Measurements from ENCODE around the gene NUAK2. TPM values are rescaled to one million over a fixed set of nuclear protein-coding genes. Genes with fewer than 3 reads are reported as not detected.
"Not testable (repeated sequence)": the region's sequence is repeated elsewhere in the genome, so short reads cannot be mapped to it uniquely, and the experiment has no call there.

NUAK2 gene
- total RNA-seq, 2 experiments from 2014 or later, result 5.3 to 9.1 TPM

DNA sequence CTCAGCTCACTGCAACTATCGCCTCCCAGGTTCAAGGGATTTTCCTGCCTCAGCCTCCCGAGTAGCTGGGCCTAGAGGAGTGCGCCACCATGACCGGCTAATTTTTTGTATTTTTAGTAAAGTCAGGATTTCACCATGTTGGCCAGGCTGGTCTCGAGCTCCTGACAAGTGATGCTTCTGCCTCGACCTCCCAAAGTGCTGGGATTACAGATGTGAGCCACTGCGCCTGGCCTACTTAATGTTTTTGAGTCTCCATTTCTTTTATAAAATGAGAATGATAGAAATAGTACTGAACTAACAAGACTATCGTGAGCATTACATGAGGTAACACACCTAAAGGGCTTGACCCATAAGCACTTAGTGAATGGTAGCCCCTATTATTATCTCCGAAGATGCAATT lies 21.4 kb downstream of the NUAK2 start:
- Histone ChIP-seq H3K9me2 (ENCODE audit: insufficient read depth, low read length) (no peaks in the 10 kb centered on the region), H3K4me2 (ENCODE audit: low read length) (peak overlapping the region; percentile 82), H3K36me3 (ENCODE audit: insufficient read depth, low read length) (peaks cover 31% of the 10 kb centered on the region), H3K9me3 (ENCODE audit: low read length) (no peaks in the 10 kb centered on the region), H3K4me1 (ENCODE audit: insufficient read depth, low read length, poor library complexity, severe bottlenecking) (peaks cover 62% of the 10 kb centered on the region), H4K20me1 (ENCODE audit: insufficient read depth, low read length) (no peaks in the 10 kb centered on the region), H3K4me3 (ENCODE audit: low read depth, low read length, poor library complexity, severe bottlenecking) (peak overlapping the region; percentile 48), H3K79me2 (ENCODE audit: insufficient read depth, low read depth, low read length) (no peaks in the 10 kb centered on the region), H3K27ac (ENCODE audit: low read depth, low read length, poor library complexity, severe bottlenecking) (peak overlapping the region; percentile 89), H2AFZ (ENCODE audit: low read length) (peak overlapping the region; percentile 71; the same call in 1 of the 2 replicates)
- BruUV-seq (replicated peaks), result no TSS peak
- ChIA-PET CTCF (ENCODE audit: unreplicated experiment) (interaction anchor here (1.0 to 1.6 kb wide), 2 partner anchors 15 to 25 kb away, joined by 4 to 5 read pairs; no protein-coding TSS in a partner anchor), POLR2A (interaction anchor here (0.6 to 6.7 kb wide), 7 partner anchors 8 to 129 kb away, joined by 3 to 68 read pairs (median 4); no protein-coding TSS in a partner anchor)
- TF ChIP-seq, protein P1, sequence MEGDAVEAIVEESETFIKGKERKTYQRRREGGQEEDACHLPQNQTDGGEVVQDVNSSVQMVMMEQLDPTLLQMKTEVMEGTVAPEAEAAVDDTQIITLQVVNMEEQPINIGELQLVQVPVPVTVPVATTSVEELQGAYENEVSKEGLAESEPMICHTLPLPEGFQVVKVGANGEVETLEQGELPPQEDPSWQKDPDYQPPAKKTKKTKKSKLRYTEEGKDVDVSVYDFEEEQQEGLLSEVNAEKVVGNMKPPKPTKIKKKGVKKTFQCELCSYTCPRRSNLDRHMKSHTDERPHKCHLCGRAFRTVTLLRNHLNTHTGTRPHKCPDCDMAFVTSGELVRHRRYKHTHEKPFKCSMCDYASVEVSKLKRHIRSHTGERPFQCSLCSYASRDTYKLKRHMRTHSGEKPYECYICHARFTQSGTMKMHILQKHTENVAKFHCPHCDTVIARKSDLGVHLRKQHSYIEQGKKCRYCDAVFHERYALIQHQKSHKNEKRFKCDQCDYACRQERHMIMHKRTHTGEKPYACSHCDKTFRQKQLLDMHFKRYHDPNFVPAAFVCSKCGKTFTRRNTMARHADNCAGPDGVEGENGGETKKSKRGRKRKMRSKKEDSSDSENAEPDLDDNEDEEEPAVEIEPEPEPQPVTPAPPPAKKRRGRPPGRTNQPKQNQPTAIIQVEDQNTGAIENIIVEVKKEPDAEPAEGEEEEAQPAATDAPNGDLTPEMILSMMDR (conservative IDR thresholded peaks at IDR 0.05; ENCODE audit: low read length), result no peak
- TF ChIP-seq EZH2phosphoT487 (IDR thresholded peaks at IDR 0.05; ENCODE audit: borderline replicate concordance, low read depth, low read length), result no peak
- DNase-seq (ENCODE audit: low spot score), result no peak
- intact Hi-C loops (cut with micrococcal nuclease; ENCODE audit: unreplicated experiment), result loop anchor here (2.0 kb wide), 2 partner anchors 15 to 21 kb away; partner anchors contain the start of gene NUAK2

DNA sequence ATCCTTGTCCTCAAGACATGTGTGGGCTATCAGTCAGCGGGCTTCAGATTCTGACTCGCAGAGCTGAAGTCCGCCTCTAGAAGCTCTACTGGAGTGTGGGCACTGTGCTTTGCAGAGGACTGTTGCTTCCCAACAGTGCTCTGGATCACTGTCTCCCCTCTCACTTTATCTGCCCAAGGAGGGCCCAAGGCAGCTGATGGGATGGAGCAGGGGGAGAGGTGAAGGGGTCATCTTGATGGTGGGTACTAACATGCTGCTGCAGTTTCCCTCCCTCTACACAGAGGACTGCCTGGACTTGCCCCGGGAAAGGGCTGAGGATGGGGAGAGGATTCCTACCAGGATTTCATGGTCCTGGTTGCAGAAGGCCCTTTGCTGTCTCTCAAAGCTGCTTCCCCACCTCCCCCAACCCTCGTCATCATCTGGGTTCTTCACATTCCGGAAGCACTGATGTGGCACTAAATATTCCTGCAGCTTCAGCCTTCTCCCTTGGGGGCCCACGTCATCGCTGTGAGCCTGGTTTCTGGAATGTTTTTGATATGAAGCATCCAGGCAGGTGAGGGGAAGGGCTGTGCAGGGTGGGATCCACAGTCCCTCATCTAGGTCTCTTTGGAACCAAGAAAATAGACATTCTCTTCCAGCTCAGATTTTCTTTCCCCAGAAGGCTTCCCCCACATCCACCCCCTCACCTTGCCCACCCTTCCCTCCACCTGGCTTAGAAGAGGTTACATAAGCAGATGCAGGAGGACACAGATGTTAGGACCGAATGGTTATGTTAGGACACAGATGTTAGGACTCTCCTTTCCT lies 23.2 kb downstream of the NUAK2 start:
- no peak for TF ChIP-seq EZH2phosphoT487 (IDR thresholded peaks at IDR 0.05; ENCODE audit: borderline replicate concordance, low read depth, low read length)
- CTCF ChIA-PET (ENCODE audit: unreplicated experiment), result interaction anchor here (0.6 kb wide), 1 partner anchor 767 kb away, joined by 3 read pairs; no protein-coding TSS in a partner anchor
- Histone ChIP-seq H2AFZ (ENCODE audit: low read length) (no peak overlapping the region), H3K4me1 (ENCODE audit: insufficient read depth, low read length, poor library complexity, severe bottlenecking) (peaks cover 76% of the 10 kb centered on the region), H3K79me2 (ENCODE audit: insufficient read depth, low read depth, low read length) (no peaks in the 10 kb centered on the region), H3K9me3 (ENCODE audit: low read length) (no peaks in the 10 kb centered on the region), H3K4me2 (ENCODE audit: low read length) (no peak overlapping the region), H3K9me2 (ENCODE audit: insufficient read depth, low read length) (no peaks in the 10 kb centered on the region), H3K4me3 (ENCODE audit: low read depth, low read length, poor library complexity, severe bottlenecking) (no peak overlapping the region), H4K20me1 (ENCODE audit: insufficient read depth, low read length) (no peaks in the 10 kb centered on the region), H3K36me3 (ENCODE audit: insufficient read depth, low read length) (peaks cover 14% of the 10 kb centered on the region; the same call in 1 of the 2 replicates), H3K27ac (ENCODE audit: low read depth, low read length, poor library complexity, severe bottlenecking) (no peak overlapping the region)
- POLR2A ChIA-PET, result interaction anchor here (0.5 to 6.7 kb wide), 8 partner anchors 8 to 1387 kb away, joined by 3 to 68 read pairs (median 4); no protein-coding TSS in a partner anchor
- DNase-seq (ENCODE audit: low spot score), result no peak
- intact Hi-C loops (cut with micrococcal nuclease; ENCODE audit: unreplicated experiment), result no loop called here
- no TSS peak for BruUV-seq (replicated peaks)

DNA sequence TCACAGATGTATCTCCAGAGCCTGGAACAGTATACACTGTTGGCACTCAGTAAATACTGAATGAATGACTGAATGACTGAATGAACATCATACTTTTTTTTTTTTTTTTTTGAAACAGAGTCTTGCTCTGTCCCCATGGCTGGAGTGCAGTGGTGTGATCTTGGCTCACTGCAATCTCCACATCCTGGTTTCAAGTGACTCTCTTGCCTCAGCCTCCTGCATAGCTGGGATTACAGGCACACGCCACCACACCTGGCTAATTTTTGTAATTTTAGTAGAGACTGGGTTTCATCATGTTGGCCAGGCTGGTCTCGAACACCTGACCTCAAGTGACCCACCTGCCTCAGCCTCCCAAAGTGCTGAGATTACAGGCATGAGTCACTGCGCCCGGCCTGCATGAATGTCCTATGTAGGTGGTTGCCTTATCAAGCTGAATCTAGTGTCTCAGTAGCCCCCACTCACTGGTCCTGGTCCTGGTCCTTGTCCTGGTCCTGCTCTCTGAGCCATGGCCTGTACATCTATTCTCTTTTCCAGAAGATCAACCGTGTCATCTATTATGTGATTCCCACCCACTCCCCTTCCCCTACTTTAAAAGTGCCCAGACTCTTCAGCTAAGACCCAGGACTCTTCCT lies 23.9 kb downstream of the NUAK2 start:
- H3K4me1 ChIP-seq (ENCODE audit: insufficient read depth, low read length, poor library complexity, severe bottlenecking), result peaks cover 76% of the 10 kb centered on the region
- H4K20me1 ChIP-seq (ENCODE audit: insufficient read depth, low read length); intact Hi-C loops (cut with micrococcal nuclease; ENCODE audit: unreplicated experiment); H3K9me2 ChIP-seq (ENCODE audit: insufficient read depth, low read length); H3K27ac ChIP-seq (ENCODE audit: low read depth, low read length, poor library complexity, severe bottlenecking); DNase-seq (ENCODE audit: low spot score); H3K79me2 ChIP-seq (ENCODE audit: insufficient read depth, low read depth, low read length); H3K4me3 ChIP-seq (ENCODE audit: low read depth, low read length, poor library complexity, severe bottlenecking); H3K36me3 ChIP-seq (ENCODE audit: insufficient read depth, low read length); H3K4me2 ChIP-seq (ENCODE audit: low read length); H3K9me3 ChIP-seq (ENCODE audit: low read length); H2AFZ ChIP-seq (ENCODE audit: low read length); BruUV-seq (replicated peaks): not testable (repeated sequence)
- ChIA-PET POLR2A (interaction anchor here (0.5 to 6.7 kb wide), 5 partner anchors 8 to 1386 kb away, joined by 3 to 68 read pairs (median 3); no protein-coding TSS in a partner anchor), CTCF (ENCODE audit: unreplicated experiment) (interaction anchor here (0.5 to 0.6 kb wide), 2 partner anchors 39 to 766 kb away, joined by 3 to 6 read pairs; no protein-coding TSS in a partner anchor)

Measured in OCI-LY7 (cell line).